SU-DHL-6 (cell line): Measurements from ENCODE around the gene C14orf132.
"Not testable (repeated sequence)": the region's sequence is repeated elsewhere in the genome, so short reads cannot be mapped to it uniquely, and the experiment has no call there.

ENCODE experiments used
- H2AFZ ChIP-seq: fragments of 200-600 bp; sonication (generic); 2 replicates; pipeline ENCODE4 v1.6.1; 2014; ENCODE audit warnings: low read depth, mild to moderate bottlenecking, moderate library complexity, mixed read lengths, antibody characterized with exemption, low read length; ENCODE audit not compliant: severe bottlenecking
- H3F3A ChIP-seq: fragments of 200-600 bp; shearing (Covaris generic); 2 replicates; pipeline ENCODE4 v1.6.0; 2016; ENCODE audit warnings: antibody characterized with exemption, mild to moderate bottlenecking; ENCODE audit not compliant: insufficient read depth
- H3K27ac ChIP-seq: fragments of 200-600 bp; sonication (generic); 2 replicates; pipeline ENCODE4 v1.5.1; 2016; ENCODE audit warnings: low read depth, mild to moderate bottlenecking, low read length, moderate library complexity, mixed read lengths
- H3K27me3 ChIP-seq: fragments of 200-600 bp; sonication (generic), shearing (Covaris generic); 2 replicates; pipeline ENCODE4 v1.6.0; 2014; ENCODE audit warnings: mild to moderate bottlenecking, low read length
- H3K36me3 ChIP-seq: fragments of 200-600 bp; sonication (generic); 2 replicates; pipeline ENCODE4 v1.6.1; 2014; ENCODE audit warnings: mild to moderate bottlenecking, low read length, mixed read lengths
- H3K4me2 ChIP-seq: fragments of 300-600, 200-600 bp; shearing (Covaris generic), sonication (generic); 2 replicates; pipeline ENCODE4 v1.6.0; 2014; ENCODE audit warnings: low read length, low read depth, mild to moderate bottlenecking; ENCODE audit not compliant: poor library complexity, severe bottlenecking
- H3K4me3 ChIP-seq: fragments of 200-600 bp; sonication (generic); 2 replicates; pipeline ENCODE4 v1.5.1; 2014; ENCODE audit warnings: antibody characterized with exemption, low read length, mild to moderate bottlenecking, mixed read lengths; ENCODE audit not compliant: insufficient read depth, poor library complexity, severe bottlenecking
- H3K79me2 ChIP-seq: fragments of 200-600 bp; sonication (generic); 2 replicates; pipeline ENCODE4 v1.6.1; 2014; ENCODE audit warnings: mild to moderate bottlenecking, low read length, moderate library complexity; ENCODE audit not compliant: insufficient read depth
- H3K9ac ChIP-seq: fragments of 200-600 bp; sonication (generic); 2 replicates; pipeline ENCODE4 v1.7.0; 2014; ENCODE audit warnings: mild to moderate bottlenecking, low read length
- H3K9me2 ChIP-seq: fragments of 200-600 bp; sonication (generic); replicated peaks from 2 replicates; pipeline ENCODE4 v1.6.1; 2014; ENCODE audit warnings: low read length; ENCODE audit not compliant: insufficient read depth
- H3K9me3 ChIP-seq: fragments of 200-600 bp; sonication (generic); 2 replicates; pipeline ENCODE4 v1.6.1; 2014; ENCODE audit warnings: low read length, mixed read lengths; ENCODE audit not compliant: insufficient read depth
- H4K20me1 ChIP-seq: fragments of 200-600 bp; sonication (generic); 2 replicates; pipeline ENCODE4 v1.6.1; 2014; ENCODE audit warnings: low read depth, mild to moderate bottlenecking, antibody characterized with exemption, low read length, moderate library complexity, mixed read lengths
- EZH2phosphoT487 ChIP-seq: fragments of 200-600 bp; sonication (generic), shearing (Covaris generic); conservative IDR thresholded peaks from 2 replicates; pipeline ENCODE4 v1.6.1; 2018; ENCODE audit warnings: mild to moderate bottlenecking, antibody characterized with exemption, low read length, moderate library complexity, mixed read lengths
- TF ChIP-seq, protein P1 (sequence below): fragments of 200-600 bp; sonication (generic); IDR thresholded peaks from one replicate; pipeline ENCODE4 v1.5.1; 2017; ENCODE audit warnings: antibody characterized with exemption, mild to moderate bottlenecking, low read length, moderate library complexity; ENCODE audit not compliant: insufficient read depth, poor library complexity, severe bottlenecking

The C14orf132 gene

DNA sequence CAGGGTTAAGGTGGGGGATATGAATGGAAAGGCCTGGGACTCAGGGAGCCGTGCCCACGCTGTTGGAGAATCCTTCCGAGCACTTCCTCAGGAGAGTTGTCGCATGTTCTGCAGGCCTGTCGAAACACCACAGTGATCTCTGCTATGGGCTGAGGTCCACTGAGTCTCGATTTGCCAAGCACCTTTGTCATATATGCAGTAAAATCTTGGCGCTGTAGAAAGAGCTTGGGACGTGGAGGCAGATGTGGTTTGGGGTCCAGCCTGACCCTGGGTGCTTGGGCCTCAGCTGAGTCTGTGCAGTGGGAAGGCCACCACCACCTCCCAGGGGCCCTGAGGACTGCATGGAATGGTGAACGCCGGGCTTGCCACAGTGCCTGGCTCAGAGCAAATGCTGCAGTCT lies 32.9 kb downstream of the C14orf132 start:
- no peak overlapping the region for H3K9ac ChIP-seq
- H3K27me3 ChIP-seq = no peaks in the 10 kb centered on the region
- no peak overlapping the region for H2AFZ ChIP-seq
- H3K9me2 ChIP-seq = no peaks in the 10 kb centered on the region
- no peaks in the 10 kb centered on the region for H3K9me3 ChIP-seq
- no peak overlapping the region for H3K27ac ChIP-seq
- no peak overlapping the region for H3K4me3 ChIP-seq
- peaks cover 3% of the 10 kb centered on the region; the same call in 1 of the 2 replicates for H4K20me1 ChIP-seq
- H3F3A ChIP-seq = no peaks in the 10 kb centered on the region
- no peaks in the 10 kb centered on the region for H3K36me3 ChIP-seq
- no peaks in the 10 kb centered on the region for H3K79me2 ChIP-seq
- no peak overlapping the region for H3K4me2 ChIP-seq
- no peak for TF ChIP-seq EZH2phosphoT487
- TF ChIP-seq, protein P1, sequence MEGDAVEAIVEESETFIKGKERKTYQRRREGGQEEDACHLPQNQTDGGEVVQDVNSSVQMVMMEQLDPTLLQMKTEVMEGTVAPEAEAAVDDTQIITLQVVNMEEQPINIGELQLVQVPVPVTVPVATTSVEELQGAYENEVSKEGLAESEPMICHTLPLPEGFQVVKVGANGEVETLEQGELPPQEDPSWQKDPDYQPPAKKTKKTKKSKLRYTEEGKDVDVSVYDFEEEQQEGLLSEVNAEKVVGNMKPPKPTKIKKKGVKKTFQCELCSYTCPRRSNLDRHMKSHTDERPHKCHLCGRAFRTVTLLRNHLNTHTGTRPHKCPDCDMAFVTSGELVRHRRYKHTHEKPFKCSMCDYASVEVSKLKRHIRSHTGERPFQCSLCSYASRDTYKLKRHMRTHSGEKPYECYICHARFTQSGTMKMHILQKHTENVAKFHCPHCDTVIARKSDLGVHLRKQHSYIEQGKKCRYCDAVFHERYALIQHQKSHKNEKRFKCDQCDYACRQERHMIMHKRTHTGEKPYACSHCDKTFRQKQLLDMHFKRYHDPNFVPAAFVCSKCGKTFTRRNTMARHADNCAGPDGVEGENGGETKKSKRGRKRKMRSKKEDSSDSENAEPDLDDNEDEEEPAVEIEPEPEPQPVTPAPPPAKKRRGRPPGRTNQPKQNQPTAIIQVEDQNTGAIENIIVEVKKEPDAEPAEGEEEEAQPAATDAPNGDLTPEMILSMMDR = no peak

DNA sequence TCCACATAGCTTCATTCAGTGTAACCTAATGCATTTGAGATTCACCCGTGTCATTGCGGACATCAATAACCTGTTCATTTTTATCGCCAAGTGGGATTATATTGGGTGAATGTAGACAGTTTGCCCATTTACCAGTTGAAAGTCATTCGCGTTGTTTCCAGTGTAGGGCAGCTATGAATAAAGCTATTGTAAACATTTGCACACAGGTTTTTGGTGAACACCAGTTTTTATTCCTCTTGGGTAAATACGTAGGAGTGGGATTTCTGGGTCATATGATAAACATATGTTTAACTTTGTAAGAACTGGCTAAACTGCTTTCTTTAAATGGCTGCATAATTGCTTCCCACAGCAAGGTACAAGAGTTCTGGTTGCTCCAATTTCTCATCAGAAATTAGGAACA lies 33.6 kb downstream of the C14orf132 start:
- H3K4me2 ChIP-seq = no peak overlapping the region
- H3K79me2 ChIP-seq = no peaks in the 10 kb centered on the region
- H3K36me3 ChIP-seq = no peaks in the 10 kb centered on the region
- no peak overlapping the region for H3K27ac ChIP-seq
- TF ChIP-seq, protein P1 = no peak
- no peak for TF ChIP-seq EZH2phosphoT487
- H3F3A ChIP-seq = no peaks in the 10 kb centered on the region
- no peak overlapping the region for H2AFZ ChIP-seq
- no peak overlapping the region for H3K9ac ChIP-seq
- H3K4me3 ChIP-seq = no peak overlapping the region
- no peaks in the 10 kb centered on the region for H3K9me2 ChIP-seq
- peaks cover 3% of the 10 kb centered on the region; the same call in 1 of the 2 replicates for H4K20me1 ChIP-seq
- no peaks in the 10 kb centered on the region for H3K27me3 ChIP-seq
- H3K9me3 ChIP-seq = no peaks in the 10 kb centered on the region

DNA sequence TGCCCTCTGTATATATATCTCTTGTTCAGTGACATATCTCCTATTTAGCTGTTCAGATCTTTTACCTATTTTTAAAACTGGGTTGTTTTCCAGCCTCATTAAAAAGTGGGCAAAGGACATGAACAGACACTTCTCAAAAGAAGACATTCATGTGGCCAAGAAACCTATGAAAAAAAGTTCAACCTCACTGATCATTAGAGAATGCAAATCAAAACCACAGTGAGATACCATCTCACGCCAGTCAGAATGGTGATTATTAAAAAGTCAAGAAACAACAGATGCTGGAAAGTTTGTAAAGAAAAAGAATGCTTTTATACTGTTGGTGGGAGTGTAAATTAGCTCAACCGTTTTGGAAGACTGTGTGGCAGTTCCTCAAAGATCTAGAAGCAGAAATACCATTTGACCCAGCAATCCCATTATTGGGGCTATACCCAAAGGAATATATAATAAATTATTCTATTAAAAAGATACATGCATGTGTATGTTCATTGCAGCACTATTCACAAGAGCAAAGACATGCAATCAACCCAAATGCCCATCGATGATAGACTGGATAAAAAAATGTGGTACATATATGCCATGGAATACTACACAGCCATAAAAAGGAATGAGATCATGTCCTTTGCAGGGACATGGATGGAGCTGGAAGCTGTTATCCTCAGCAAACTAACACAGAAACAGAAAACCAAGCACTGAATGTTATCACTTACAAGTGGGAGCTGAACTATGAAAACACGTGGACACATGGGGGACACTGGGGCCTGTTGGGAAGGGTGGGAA lies 34.3 kb downstream of the C14orf132 start:
- not testable (repeated sequence) for H3K79me2 ChIP-seq, H3K9me3 ChIP-seq, H3K36me3 ChIP-seq, H3K9ac ChIP-seq, H4K20me1 ChIP-seq, H3F3A ChIP-seq, H2AFZ ChIP-seq, H3K4me2 ChIP-seq, H3K27ac ChIP-seq, H3K4me3 ChIP-seq, H3K9me2 ChIP-seq, H3K27me3 ChIP-seq

DNA sequence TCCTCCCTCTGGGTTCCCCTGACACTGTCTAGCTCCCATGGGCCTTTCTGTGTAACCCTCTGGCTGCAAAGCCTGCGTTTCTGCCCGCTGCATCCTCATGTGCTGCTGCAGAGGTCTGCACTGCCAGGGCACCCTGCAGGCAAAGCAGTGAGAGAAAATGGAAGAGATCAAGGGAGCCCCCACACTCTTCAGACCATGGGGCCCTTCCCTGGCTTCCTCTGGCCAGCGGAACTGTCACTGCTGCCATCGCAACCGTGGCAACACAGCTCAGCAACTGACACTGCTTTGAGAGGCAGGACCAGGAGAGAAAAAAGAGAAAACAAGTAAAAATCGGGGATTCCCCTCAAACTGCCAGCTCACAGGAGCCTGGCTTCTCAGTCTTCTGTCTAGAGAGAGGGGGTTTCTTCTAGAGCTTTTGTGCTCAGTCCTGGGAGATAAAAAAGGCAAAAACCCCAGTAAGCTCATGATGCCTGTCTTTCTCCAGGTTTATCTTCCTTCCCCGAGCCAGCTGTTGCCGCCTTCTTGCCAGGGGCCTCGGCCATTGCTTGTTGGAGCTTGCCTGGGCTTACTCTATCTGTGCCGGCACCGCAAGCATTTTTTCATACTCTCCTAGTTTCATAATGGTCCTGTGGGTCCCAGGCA lies 38.9 kb downstream of the C14orf132 start:
- Histone ChIP-seq H3K79me2 (no peaks in the 10 kb centered on the region), H3F3A (no peaks in the 10 kb centered on the region), H3K4me3 (no peak overlapping the region), H3K27ac (peak overlapping the region; percentile 49), H3K9me2 (no peaks in the 10 kb centered on the region), H2AFZ (no peak overlapping the region), H4K20me1 (peaks cover 3% of the 10 kb centered on the region; the same call in 1 of the 2 replicates), H3K27me3 (no peaks in the 10 kb centered on the region), H3K9me3 (no peaks in the 10 kb centered on the region), H3K9ac (no peak overlapping the region), H3K36me3 (no peaks in the 10 kb centered on the region), H3K4me2 (no peak overlapping the region)
- TF ChIP-seq EZH2phosphoT487 = no peak
- TF ChIP-seq, protein P1 = no peak
